NCI-H1436 (cell line): ENCODE results near the gene GTF3C5.
"Not testable (repeated sequence)": the region's sequence is repeated elsewhere in the genome, so short reads cannot be mapped to it uniquely, and the experiment has no call there.

Experiments used
- DNase-seq: peaks from one replicate; lab custom pipeline; 2025; lab: John Stamatoyannopoulos, UW

Gene GTF3C5

DNA sequence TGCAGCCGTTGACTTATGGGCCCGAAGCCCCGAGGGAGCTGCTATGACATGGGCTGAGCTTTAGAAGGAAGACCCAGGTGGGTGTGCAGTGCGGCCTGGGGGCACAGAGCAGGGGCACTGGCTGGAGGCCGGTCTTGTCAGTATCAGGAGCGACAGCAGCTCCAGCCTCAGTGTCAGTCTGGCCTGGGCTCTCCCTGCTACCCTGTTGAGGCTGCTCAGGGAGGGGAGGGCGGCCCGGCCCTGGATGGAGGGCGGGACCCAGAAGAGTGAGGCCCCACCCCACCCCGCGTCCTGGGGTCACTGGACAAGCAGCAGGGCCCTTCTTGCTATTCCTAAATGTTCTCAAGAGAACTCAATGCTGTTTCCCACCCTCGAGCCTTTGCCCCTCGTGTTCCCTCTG, 34.3 kb upstream of the GTF3C5 start:
- no peak for DNase-seq

DNA sequence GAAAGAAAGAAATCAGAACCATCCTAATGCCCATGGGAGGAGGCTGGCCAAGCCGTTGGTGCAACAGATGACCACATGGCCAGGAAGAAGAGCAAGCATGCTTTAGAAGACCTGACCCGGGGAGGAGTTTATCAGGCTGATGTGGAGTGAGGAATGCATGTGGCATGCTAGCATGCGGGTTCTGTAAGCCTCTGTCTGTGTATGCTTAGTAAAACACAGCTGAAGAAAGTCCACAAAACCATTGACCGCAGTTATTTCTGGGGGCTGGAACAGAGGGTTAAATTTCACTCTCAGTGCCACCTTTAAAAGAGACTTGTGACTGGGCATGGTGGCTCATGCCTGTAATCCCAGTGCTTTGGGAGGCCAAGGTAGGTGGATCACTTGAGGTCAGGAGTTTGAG, 33.2 kb upstream of the GTF3C5 start:
- no peak for DNase-seq

DNA sequence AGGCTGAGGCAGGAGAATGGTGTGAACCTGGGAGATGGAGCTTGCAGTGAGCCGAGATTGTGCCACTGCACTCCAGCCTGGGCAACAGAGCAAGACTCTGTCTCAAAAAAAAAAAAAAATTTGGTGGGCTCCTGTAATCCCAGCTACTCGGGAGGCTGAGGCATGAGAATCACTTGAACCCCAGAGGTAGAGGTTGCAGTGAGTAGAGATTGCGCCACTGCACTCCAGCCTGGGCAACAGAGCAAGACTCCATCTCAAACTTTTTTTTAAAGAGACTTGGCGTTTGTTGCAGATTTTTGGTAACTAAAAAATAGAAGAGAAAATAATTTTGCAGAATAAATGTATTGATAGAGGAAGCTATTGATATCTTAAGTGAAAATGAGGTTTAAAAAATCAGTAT, 32.6 kb upstream of the GTF3C5 start:
- not testable (repeated sequence) for DNase-seq

DNA sequence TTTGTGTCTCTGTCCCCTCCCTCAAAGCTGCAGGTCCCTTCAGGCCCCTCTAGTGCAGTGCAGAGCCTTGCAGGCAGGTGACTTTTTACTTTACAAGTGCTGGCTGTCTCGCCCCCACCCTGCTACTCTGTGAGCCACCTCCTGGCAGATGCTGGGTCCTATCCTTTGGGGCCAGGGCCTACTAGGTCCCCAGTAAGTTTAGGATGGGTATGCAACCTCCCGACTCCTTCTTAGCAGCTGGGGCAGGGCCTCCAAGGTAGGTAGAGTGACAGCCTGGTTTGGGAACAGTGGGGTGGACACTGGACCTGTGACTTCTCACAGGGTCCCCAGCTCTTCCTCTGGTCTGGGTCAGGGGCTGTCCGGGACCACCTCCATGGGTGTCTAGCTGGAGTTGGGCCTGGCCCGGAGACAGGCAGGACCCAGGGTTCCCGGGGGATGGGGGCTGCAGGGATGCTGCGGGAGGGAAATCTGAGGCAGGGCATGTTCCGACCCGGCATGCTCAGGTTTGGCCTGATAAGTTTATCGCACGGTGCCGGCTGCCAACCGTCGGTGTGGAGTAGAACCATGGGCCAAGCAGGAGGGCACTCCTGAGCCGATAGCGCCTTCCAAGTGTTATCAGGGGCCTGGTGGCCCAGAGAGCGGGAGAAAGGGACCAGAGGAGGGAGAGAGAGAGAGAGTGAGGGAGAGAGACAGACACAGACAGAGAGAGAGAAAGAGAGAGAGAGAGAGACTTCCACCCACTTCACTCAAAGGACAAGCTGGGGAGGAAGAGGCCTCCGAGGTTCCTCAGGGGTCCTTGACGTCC, 31.8 kb upstream of the GTF3C5 start:
- DNase-seq, result no peak

DNA sequence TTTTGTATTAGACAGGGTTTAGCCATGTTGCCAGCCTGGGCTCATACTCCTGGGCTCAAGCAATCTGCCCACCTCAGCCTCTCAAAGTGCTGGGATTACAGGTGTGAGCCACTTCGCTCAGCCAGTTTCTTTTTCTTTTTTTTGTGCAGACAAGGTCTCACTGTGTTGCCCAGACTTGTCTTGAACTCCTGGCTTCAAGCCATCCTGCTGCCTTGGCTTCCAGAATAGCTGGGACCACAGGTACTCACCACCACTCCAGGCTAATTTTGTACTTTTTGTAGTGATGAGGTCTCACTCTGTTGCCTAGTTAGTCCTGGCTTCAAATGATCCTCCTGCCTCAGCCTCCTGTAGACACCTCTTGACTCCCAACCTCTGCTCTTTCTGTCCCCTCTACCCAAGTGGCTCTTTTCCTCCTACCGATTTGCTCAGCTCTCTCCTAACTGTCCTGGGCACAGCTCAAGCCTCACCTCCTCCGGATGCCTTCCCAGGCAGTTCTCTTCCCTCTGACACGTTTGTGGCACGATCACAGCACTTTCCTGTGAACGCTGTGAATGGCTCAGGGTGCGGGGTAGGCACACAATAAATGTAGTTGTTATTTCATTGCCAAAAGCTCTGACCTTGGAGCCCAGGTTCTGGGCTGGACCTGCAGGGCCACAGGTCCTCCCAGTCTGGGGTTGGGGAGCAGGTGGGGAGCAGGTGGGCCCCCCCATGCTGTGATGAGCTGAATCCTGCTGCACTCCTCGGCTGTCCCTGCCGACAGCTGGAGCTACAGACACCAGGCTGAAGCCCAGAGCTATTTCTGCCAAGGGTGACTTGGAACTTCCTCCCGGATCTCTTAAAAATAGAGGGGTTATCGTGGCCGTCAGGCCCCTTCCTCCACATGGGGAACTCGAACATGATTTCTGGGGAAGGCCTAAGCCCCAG, 28.4 kb upstream of the GTF3C5 start:
- DNase-seq, result no peak

DNA sequence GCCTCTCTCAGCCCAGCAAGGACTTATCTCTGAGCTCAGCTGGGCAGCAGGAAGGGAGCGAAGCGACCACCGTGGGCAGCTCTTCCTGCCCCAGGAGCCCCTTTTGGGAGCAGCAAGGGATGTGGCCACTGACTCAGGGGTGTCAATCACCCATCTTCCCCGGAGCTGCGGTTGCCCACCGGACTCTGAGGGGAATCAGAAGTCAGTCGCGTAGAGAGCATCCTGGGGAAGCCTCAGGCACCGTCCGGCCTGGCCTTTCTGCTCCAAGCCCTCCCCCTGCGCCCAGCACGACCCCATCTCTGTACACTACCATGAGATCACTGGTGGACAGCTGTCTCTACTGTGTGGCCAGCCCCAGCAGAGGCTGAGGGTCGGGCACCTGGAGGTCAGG, 27.7 kb upstream of the GTF3C5 start:
- no peak for DNase-seq

DNA sequence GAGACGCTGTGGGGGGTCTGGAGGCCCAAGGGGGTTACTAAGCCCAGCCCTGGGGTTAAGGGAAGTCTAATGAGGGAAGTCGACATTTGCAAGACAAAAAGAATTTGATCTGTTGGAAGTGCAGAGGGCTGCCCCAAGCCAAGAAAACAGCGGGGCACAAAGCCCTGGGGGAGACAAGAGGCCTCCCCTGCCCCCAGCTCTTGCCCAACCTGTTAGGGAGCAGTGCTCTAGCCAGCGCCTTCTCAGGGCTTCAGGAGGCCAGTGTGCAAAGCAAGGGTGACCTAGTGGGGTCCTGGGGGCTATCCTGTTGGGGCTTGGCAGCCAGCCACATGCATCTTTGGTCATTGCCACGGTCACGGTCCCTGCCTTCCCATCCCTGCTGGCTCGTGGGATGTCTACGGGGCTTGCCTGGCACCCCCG, 27.1 kb upstream of the GTF3C5 start:
- no peak for DNase-seq

DNA sequence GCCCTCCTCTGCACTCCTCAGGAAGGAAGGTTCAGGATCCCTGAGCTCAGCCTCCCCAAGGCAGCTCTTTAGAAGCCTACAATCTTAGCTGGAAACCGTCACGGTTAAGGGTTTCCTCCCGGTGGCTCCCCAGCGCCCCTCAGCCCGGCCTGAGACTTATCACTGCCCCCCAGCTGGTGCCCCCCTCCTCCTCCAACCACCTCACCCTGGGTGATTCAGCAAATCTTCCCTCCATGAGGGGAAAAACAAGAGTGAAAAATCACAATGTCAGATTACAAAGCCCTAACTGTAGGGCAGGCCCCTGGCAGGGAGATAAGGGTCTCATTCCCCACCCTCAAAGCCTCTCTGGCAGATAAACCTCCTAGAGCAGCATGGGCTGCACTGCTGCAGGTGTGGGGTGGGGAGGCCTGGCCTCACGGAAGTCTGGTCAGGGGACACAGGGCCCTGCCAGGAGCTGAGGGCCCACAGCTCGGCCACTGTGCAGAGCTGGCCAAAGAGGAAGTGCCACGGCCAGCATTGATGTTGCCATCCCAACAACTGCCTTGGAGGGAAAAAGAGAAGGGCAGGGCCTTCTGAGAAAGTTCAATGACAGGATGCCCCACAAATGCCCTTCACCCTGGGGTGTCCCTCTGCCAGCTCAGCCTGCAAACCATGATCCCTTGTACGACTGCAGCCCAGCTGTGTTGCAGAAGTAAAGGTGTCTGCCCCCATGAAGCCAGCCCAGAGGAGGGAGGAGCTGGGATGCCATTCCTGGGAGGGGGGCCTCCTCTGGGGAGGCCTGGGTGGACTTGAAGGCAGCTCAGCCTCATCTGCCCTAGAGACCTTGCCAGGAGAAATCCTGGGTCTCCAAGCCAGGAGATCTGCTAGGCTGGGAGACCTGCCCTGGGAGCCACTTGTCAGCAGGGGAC, 26.5 kb upstream of the GTF3C5 start:
- no peak for DNase-seq

DNA sequence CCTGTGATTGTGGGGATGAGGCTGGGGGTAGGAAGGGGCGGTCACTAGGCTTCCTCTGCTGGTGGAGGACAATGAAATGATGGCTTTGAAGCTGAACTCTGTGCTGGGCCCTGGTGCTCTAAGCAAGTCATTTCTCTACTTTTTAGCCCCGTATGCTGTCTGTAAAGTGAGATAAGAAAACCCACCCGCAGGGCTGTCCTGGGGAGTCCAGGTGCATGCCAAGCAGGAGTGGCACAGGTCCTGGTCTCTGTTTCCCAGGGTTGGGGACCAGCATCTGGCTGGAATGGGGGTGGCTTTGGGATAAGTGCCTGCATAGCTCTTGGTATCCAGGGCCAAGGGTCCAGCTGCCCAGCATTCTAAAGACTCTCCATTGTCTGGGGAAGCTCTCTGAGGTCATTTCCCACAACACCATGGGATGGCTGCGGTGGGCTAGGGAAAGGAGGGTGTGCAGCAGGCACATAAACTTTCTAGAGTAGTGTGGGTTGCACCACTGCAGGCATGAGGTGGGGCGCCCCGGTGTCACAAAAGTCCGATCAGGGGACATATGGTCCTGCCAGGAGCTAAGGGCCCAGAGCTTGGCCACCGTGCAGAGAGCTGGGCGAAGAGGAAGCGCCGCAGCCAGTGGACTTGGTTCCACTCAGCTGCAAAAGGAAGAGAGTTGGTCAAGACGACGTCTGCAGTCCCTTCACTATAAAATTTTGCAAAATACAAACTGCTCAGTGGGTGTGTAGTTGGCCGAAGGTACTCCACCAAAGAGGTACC, 25.6 kb upstream of the GTF3C5 start:
- DNase-seq, result no peak

DNA sequence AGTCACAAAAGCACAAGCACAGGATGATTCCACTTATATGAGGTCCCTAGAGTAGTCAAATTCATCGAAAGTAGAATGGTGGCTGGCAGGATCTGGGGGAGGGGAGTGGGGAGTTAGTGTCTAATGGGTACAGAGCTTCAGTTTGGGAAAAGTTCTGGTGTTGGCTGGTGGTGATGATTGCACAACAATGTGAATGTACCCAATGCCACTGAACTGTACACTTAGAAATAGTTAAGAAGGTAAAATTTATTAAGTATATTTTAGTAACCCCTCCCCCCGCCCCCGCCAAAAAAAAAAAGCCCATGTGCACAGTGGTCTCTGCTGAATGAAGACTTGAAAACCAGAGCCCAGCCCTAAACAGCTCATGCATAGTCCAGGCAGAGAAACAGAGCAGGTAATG, 24.8 kb upstream of the GTF3C5 start:
- DNase-seq, result no peak

DNA sequence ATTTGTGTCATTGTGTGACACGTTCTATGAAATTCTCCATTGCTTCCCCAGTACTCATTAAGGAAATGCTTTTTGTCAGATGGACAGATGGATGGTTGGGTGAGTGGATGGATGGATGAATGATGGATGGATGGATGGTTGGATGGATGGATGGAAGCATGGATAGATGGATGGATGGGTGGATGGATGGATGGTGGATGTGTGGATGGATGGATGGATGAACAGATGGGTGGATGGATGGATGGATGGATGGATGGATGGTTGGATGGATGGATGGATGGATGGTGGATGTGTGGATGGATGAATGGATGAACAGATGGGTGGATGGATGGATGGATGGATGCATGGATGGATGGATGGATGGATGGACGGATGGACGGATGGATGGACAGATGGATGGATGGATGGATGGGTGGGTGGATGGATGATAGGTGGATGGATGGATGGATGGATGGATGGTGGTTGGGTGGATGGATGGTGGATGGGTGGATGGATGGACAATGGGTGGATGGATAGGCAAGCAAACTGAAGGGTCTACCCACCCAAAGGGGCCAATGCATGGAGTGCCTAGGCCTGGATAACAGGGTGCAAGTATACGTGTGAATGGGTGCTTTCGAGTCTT, 24.0 kb upstream of the GTF3C5 start:
- no peak for DNase-seq

DNA sequence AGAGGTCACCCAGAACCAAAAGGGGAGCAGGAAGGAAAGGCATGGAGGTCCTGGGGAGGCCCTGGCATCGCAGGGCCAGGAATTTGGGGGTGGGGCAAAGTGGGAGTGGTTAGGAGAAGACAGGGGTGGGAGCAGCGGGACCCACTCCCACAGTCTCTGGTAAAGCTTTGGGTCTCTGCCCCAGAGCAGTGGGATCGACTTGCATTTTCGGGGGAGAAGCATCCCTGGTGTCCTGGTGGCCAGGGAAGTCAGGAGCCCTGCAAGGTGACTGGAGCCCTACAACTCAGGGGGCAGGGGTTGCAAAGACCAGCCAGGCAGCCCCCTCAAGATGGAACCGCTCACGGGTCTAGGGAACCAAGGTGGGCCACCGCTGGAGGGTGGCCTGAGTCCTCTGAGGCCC, 22.4 kb upstream of the GTF3C5 start:
- DNase-seq, result no peak

DNA sequence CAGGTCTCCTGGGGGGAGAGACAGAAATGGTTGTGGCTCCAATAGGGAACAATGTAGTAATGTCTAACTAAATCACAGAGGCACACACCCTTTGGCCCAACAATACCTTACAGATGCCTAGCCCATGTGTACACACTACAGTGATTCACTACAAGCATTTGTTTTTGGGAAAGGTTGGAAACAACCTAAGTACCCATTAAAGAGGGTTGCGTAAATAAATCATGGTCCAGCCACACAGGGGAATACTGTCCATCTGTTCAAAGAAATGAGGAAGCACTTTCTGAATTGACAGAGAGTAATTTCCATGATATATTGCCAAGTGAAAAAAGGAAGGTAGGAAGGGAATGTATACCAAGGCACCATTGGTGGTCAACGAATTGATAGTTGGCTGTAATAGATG, 22.0 kb upstream of the GTF3C5 start:
- DNase-seq, result no peak

DNA sequence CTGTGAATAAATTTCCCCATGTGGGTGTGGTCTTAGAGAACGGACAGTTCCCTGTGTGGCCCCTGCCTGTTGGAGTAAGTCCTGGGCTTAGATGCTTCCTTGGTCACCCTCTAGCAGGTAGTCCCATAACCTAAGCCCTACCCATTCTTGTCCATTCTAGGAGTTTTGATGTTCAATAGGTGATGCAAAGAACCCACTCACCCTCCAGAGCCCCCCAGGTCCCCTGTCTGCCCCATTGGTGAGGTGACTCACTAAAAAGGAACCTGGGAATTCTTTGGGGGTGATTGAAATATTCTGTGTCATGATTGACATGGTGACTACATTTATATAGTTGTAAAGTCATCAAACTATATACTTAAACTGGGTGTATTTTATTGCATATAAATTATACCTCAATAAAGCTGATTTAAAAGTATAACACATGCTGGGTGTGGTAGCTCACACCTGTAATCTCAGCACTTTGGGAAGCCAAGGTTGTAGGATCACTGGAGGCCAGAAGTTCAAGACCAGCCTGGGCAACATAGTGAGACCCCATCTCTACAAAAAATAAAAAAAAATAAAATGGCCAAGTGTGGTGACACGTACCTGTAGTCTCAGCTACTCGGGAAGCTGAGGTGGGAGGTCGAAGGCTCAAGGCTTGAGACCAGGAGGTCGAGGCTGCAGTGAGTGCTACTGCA, 20.8 kb upstream of the GTF3C5 start:
- DNase-seq, result no peak

DNA sequence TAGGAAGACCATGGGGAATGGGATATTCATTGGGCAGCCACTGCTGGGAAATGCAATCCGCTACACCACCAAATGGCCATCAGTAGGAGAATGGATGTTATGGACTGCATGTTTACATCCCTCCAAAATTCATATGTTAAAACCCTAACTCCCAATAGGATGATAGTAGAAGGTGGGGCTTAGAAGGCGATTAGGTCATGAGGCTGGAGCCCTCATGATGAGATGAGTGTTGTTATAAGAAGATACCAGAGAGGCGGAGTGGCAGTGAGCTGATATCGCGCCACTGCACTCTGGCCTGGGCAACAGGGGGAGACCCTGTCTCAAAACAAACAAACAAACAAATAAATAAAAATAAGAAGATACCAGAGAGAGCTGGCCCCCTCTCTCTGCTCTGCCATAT, 16.1 kb upstream of the GTF3C5 start:
- no peak for DNase-seq

DNA sequence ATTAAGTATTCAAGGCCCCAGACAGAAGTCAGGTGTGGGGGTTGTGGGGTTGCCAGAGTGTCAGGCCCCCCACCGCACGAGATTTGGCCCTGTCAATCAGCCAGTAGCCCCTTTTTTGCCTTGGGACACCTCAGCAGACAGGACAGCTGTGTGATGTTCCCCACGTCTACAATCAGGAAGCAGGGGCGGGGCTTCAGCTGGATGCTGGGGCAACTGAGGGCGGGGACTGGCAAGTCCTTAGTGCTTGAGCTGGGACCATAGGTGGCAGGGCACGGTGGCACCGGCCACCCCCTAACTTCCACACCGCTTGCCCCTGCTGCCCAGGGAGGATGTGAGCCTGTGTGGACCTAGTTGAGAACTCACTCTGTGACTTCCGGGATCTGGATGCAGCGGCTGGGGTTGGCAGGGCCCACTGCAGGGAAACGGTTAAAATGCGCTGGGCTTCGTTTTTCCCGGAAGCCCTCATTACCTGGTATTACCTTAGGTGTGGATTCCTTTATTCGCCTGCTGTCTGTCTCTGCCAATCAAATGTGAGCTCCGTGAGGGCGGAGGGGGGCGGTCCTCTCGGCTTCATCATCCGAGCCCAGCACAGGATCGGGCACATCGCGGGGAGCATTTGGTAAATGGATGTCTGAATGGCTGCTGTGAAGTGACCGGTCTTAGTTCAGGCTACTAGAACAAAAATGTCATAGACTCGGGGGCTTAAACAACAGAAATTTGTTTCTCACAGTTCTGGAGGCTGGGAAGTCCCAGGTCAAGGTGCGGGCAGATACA, 7.5 kb upstream of the GTF3C5 start:
- peak; percentile 19 for DNase-seq

DNA sequence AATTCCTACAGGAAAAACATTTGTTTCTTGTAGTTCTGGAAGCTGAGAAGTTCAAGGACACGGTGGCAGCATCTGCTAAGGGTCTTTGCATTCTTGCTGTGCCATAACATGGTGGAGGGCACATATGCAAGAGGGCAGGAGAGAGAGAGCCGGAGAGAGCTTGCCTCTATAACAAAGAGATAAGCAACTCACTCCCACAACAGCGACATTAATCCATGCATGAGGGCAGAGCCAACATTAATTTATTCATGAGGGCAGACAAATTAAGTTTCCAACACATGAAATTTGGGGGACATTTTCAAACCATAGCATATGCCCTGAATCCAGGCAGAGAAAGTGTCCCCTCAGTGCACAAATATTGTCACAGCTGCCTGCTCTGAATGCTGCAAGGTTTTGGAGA, 4.4 kb upstream of the GTF3C5 start:
- no peak for DNase-seq

DNA sequence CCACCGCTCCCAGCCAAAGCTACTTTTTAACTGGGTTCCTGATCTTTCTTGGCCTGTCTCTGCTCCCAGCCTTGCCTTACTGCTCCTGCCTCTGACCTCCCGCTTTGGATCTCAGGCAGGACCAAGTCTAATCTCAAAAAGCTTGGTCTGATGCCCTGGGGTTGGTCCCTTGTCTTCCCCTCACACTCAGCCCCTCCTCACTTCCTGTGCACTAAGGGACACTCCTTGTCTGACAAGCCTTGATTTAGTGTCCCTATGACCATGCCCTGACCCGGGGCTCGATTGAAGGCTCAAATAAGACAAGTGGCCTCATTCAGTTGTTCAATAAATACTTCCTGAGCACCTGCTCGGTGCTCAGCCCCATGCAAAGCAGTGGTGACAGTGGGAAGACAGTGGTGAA, 3.7 kb upstream of the GTF3C5 start:
- no peak for DNase-seq

DNA sequence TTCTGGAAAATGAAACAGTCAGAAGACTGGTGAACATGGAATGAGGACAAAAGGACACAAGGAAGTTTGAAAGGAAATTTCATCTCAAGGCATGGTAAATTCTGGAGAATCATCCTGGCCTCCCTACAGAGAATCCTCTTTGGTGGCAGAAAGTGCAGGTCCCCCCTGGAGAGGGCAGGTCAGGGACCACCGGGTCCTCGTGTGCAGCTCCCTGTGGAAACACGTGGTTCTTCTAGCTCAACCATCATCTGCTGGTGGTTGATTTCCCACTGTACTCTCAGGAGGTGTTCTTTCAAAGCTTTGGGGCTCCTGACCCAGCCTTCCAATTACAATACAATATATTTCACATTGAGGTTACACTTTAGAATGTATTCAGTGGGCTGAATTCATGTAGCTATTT, 2.6 kb upstream of the GTF3C5 start:
- no peak for DNase-seq

DNA sequence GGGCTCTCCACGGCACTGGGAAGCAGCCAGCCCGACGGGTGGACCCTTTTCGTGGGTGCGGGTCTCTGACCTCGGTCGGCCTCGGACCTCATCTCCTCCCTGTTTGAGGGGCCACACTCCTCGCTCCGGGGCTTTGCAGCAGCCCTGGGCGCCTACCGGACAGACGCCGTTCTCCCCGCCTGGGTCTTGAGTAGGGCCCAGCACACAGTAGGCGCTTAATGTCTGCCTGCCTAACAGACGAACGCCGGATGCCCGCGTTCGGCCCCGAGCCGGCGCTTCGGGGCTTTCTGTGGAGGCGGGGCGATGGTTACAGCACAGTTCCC, 842 bp upstream of the GTF3C5 start:
- no peak for DNase-seq
